Activated gamma-delta T cell treated with anti-CD3 and anti-CD28 coated beads, Interleukin-2, amount 50 U/mL, for 16 hours (primary cell): Measurements from ENCODE around the gene RPP21.

ENCODE experiments used
- DNase-seq: peaks from one replicate; pipeline ENCODE4 v3.0.0-alpha.2; 2020; ENCODE audit warnings: low read depth

The RPP21 gene

DNA sequence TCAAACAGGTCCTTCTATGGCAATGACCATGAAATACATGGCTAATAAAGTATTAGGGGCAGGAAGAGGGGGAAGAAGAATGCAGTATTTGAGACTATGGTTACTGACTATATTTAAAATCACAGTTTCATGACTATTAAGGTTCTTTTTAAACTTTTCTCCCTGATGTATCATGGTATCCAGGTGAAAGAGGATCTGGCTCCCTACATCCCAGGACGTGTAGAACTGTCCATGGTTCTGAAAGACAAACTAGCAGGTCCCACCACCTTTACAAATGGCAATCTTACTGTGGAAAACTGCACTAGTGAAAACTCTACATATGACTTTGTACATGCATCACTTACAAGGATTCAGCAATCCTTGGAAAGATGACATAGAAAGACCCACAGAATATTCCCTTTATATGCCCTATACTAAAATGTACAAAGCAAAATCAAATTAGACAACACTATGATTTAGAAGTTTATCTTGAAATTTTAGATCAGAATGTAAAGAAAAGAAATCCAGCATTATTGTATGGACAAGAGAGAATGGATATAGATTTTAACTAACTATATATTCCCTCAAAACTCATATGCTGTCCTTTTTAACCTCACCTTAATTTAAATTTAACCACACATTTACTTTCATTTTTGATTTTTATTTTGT lies 33.5 kb downstream of the RPP21 start:
- no peak for DNase-seq

DNA sequence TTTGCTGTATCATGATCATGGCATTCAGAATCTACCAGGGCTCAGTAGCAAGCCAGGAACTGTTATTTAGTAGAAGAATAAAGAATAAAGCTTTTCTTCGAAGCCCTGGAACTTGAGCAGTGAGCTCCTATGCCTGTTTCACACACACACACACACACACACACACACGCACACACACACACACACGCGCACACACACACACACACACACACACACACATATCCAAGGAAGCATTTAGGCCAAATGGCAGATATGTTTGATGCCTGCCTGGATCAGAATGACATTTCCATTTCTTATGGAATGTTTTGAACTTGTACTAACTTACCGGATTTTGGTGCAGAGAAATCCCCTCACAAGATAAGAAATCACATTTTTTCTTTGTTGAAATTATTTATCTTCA lies 35.5 kb downstream of the RPP21 start:
- DNase-seq = no peak

DNA sequence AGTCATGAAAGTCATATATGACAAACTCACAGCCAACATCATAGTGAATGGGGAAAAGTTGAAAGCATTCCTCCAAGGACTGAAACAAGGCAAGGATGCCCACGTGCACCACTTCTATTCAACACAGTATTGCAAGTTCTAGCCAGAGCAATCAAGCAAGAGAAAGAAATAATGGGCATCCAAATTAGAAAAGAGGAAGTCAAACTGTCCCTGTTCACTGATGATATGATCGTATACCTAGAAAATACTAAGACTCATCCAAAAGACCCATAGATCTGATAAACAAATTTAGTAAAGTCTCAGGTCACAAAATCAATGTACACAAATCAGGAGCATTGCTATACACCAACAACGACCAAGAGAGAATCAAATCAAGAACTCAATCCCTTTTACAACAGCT lies 41.2 kb downstream of the RPP21 start:
- no peak for DNase-seq

DNA sequence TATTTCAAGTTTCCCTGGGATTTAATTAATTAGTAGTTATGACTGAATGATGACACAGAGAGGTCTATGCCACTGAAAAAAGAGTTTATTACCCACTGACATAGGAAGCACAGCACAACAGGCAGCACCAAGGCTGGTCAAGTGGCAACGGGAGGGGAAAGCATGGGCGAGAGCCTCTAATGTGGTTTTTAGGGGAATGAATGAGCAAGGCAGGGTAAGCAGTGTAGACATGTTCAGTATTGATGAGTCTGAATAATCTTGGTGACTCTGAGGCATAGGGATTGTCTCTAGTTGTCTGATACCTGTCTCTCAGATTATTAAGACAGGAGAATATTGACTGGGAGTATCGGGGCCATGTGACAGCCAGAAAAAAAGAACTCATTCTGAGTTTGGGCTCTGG lies 46.3 kb downstream of the RPP21 start:
- DNase-seq = no peak

DNA sequence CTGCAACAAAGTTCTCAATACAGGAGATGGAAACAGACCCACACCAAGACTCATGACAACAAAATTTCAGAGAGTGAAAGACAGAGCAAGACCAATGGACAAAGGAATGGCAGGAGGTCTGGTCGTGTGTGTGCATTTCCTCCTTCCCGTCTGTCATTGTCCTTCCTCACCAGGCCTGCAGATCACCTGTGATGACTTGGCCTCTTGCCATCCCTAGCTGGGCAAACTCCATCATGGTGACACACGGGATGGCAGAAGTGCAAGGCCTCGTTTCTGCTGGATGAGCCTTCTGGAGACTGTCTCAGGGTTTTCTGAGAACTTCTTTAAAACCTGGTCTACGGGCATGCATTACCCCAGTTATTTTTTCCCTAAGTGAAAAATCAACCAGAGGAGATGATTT lies 49.2 kb downstream of the RPP21 start:
- no peak for DNase-seq
